Measurements from ENCODE around the gene CLCN4.

GRCh38 chrX:10282490-10282889, 125.7 kb downstream of the CLCN4 start:
- no peak for TF ChIP-seq POLR2A (IDR thresholded peaks at IDR 0.05; ENCODE audit: low read length)
- no peak for TF ChIP-seq GATA1 (IDR thresholded peaks at IDR 0.05; ENCODE audit: low read depth, low read length)

All from erythroblast (primary cell).